Measurements from ENCODE around the gene KCNG2.

KCNG2 gene

GRCh38 chr18:79945118-79946042 is 147.6 kb downstream of the KCNG2 start:
- no peak for DNase-seq (ENCODE audit: low read depth)
- no peak overlapping the region for H3K4me3 ChIP-seq (replicated peaks; ENCODE audit: low read depth, low read length)
- TF ChIP-seq CTCF (IDR thresholded peaks at IDR 0.05; ENCODE audit: low read length, missing control alignments): no peak

- no peak for TF ChIP-seq CTCF (IDR thresholded peaks at IDR 0.05; ENCODE audit: low read length, missing control alignments)
- no peak for DNase-seq (ENCODE audit: low read depth)
- no peak overlapping the region for H3K4me3 ChIP-seq (replicated peaks; ENCODE audit: low read depth, low read length)
Observed at GRCh38 chr18:79947054-79947755, 149.5 kb downstream of the KCNG2 start.

GRCh38 chr18:79947881-79948610 is 150.3 kb downstream of the KCNG2 start:
- H3K4me3 ChIP-seq (replicated peaks; ENCODE audit: low read depth, low read length): no peak overlapping the region

GRCh38 chr18:79948719-79949411 is 151.1 kb downstream of the KCNG2 start:
- TF ChIP-seq CTCF (IDR thresholded peaks at IDR 0.05; ENCODE audit: low read length, missing control alignments): no peak
- no peak for DNase-seq (ENCODE audit: low read depth)
- H3K4me3 ChIP-seq (replicated peaks; ENCODE audit: low read depth, low read length): no peak overlapping the region

More at GRCh38 chr18:79947881-79948610, 150.3 kb downstream of the KCNG2 start:
- no peak for DNase-seq (ENCODE audit: low read depth)
- no peak for TF ChIP-seq CTCF (IDR thresholded peaks at IDR 0.05; ENCODE audit: low read length, missing control alignments)
